Osteoblast (primary cell): ENCODE results near the gene CCDC154. TPM values are rescaled to one million over a fixed set of nuclear protein-coding genes. Genes with fewer than 3 reads are reported as not detected.

ENCODE experiments used
- DNase-seq: peaks from one replicate; pipeline ENCODE4 v3.0.0; 2011; ENCODE audit warnings: low spot score, mixed read lengths; ENCODE audit not compliant: insufficient read length; ENCODE audit errors: missing footprints
- H2AFZ ChIP-seq: 2 replicates; pipeline ENCODE4 v1.6.0; 2011; ENCODE audit warnings: mild to moderate bottlenecking, low read length
- H3K27ac ChIP-seq: 2 replicates; pipeline ENCODE4 v1.5.1; 2011; ENCODE audit warnings: mild to moderate bottlenecking, low read depth, low read length, moderate library complexity
- H3K27me3 ChIP-seq: 2 replicates; pipeline ENCODE4 v1.6.0; 2012; ENCODE audit warnings: mild to moderate bottlenecking, control low read depth, inconsistent platforms, low read length, moderate library complexity; ENCODE audit not compliant: insufficient read depth
- H3K36me3 ChIP-seq: 2 replicates; pipeline ENCODE4 v1.5.1; 2011; ENCODE audit warnings: mild to moderate bottlenecking, low read length, control low read depth, moderate library complexity; ENCODE audit not compliant: insufficient read depth
- H3K4me1 ChIP-seq: 2 replicates; pipeline ENCODE4 v1.5.1; 2011; ENCODE audit warnings: mild to moderate bottlenecking, low read length, control low read depth, moderate library complexity; ENCODE audit not compliant: insufficient read depth
- H3K4me2 ChIP-seq: 2 replicates; pipeline ENCODE4 v1.6.0; 2011; ENCODE audit warnings: mild to moderate bottlenecking, low read length; ENCODE audit not compliant: insufficient read depth
- H3K4me3 ChIP-seq: fragments of 200-600 bp; sonication (generic); 3 replicates; pipeline ENCODE4 v1.5.1; 2012; ENCODE audit warnings: mild to moderate bottlenecking, low read length, inconsistent platforms; ENCODE audit not compliant: insufficient read depth
- H3K79me2 ChIP-seq: 2 replicates; pipeline ENCODE4 v1.6.0; 2012; ENCODE audit warnings: mild to moderate bottlenecking, low read length, control low read depth, inconsistent platforms; ENCODE audit not compliant: insufficient read depth
- H3K9me3 ChIP-seq: 2 replicates; pipeline ENCODE4 v1.5.1; 2011; ENCODE audit warnings: low read depth, low read length, control low read depth
- H4K20me1 ChIP-seq: 2 replicates; pipeline ENCODE4 v1.6.0; 2012; ENCODE audit warnings: mild to moderate bottlenecking, low read length, control low read depth; ENCODE audit not compliant: insufficient read depth
- total RNA-seq: library from RNA; depleted of rRNA; stranded (reverse); fragments of >200 nt; gene quantifications from 2 replicates; pipeline ENCODE4 v1.2.3, GENCODE V29; 2012
- TF ChIP-seq, protein P1 (sequence below): IDR thresholded peaks from 2 replicates; pipeline ENCODE4 v1.5.1; 2011; ENCODE audit warnings: mild to moderate bottlenecking, low read depth, low read length, moderate library complexity; ENCODE audit errors: extremely low read depth

Gene CCDC154
- total RNA-seq, 1 donor: 0.36 TPM

- no peak overlapping the region for H3K4me2 ChIP-seq
- DNase-seq: no peak
- H4K20me1 ChIP-seq: no peaks in the 10 kb centered on the region
- no peak overlapping the region for H3K4me3 ChIP-seq
- no peaks in the 10 kb centered on the region for H3K4me1 ChIP-seq
- no peak overlapping the region for H2AFZ ChIP-seq
- H3K9me3 ChIP-seq: no peaks in the 10 kb centered on the region
- TF ChIP-seq, protein P1, sequence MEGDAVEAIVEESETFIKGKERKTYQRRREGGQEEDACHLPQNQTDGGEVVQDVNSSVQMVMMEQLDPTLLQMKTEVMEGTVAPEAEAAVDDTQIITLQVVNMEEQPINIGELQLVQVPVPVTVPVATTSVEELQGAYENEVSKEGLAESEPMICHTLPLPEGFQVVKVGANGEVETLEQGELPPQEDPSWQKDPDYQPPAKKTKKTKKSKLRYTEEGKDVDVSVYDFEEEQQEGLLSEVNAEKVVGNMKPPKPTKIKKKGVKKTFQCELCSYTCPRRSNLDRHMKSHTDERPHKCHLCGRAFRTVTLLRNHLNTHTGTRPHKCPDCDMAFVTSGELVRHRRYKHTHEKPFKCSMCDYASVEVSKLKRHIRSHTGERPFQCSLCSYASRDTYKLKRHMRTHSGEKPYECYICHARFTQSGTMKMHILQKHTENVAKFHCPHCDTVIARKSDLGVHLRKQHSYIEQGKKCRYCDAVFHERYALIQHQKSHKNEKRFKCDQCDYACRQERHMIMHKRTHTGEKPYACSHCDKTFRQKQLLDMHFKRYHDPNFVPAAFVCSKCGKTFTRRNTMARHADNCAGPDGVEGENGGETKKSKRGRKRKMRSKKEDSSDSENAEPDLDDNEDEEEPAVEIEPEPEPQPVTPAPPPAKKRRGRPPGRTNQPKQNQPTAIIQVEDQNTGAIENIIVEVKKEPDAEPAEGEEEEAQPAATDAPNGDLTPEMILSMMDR: no peak
- H3K79me2 ChIP-seq: no peaks in the 10 kb centered on the region
- H3K36me3 ChIP-seq: peaks cover 8% of the 10 kb centered on the region
- H3K27ac ChIP-seq: no peak overlapping the region
- H3K27me3 ChIP-seq: no peaks in the 10 kb centered on the region
Measured at GRCh38 chr16:1449201-1449788, 4.9 kb upstream of the CCDC154 start.

DNA sequence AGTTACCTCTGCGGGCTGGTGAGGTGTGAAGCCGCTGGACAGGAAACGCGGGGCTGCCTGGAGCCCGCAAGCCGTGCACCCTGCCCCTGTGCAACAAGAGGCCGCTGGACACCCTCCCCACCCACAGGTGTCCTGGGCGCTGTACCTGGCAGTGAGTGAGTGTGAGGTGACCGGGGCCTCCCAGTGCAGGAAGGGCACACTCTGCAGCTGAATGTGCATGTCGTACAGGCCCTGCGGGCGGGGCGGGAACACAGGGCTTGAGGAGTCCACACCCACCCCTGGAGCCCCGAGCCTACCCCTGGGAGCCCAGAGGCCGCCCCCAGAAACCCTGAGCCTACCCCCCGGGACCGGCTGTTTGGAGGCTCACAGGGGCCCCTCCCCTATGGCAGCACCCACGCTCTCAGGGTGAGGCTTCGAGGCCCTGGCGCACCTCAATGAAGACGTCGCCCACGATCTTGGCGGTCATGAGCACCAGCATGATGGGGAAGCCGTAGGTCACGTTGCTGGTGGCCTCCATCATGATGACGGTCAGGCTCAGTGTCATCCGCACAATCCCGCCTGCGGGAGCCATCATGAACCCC, 4.3 kb upstream of the CCDC154 start:
- no peak overlapping the region for H3K4me2 ChIP-seq
- DNase-seq: no peak
- no peaks in the 10 kb centered on the region for H3K27me3 ChIP-seq
- no peak overlapping the region for H3K4me3 ChIP-seq
- peaks cover 8% of the 10 kb centered on the region for H3K36me3 ChIP-seq
- H3K27ac ChIP-seq: no peak overlapping the region
- H3K79me2 ChIP-seq: no peaks in the 10 kb centered on the region
- no peak overlapping the region for H2AFZ ChIP-seq
- H3K4me1 ChIP-seq: no peaks in the 10 kb centered on the region
- H4K20me1 ChIP-seq: no peaks in the 10 kb centered on the region
- TF ChIP-seq, protein P1: no peak
- no peaks in the 10 kb centered on the region for H3K9me3 ChIP-seq

DNA sequence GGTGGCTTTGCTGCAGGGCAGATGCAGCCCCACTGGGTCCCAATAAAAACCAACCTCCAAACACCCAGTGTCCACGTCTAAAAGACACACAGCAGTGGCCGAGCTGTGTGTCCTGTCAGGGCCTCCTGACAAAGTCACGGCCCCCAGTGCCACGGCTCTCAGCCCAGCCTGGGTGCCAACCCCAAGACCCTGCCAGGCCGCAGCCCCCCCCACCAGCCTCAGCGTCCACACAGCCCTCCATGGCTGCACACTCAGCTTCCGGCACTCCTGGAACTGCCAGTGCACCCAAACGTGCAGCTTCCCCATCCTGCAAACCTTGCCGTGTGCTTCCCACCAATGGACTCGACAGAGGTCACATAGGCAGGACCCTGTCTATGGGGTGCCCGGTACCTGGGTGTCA, 3.6 kb upstream of the CCDC154 start:
- no peaks in the 10 kb centered on the region for H3K27me3 ChIP-seq
- TF ChIP-seq, protein P1: no peak
- H3K9me3 ChIP-seq: no peaks in the 10 kb centered on the region

GRCh38 chr16:1446296-1447080, 2.1 kb upstream of the CCDC154 start:
- Histone ChIP-seq H3K9me3 (no peaks in the 10 kb centered on the region), H3K4me1 (no peaks in the 10 kb centered on the region)
- TF ChIP-seq, protein P1: no peak

More for the DNA sequence above, 3.6 kb upstream of the CCDC154 start:
- no peaks in the 10 kb centered on the region for H4K20me1 ChIP-seq
- no peak overlapping the region for H3K4me2 ChIP-seq
- no peaks in the 10 kb centered on the region for H3K4me1 ChIP-seq
- H3K36me3 ChIP-seq: peaks cover 8% of the 10 kb centered on the region
- H3K27ac ChIP-seq: no peak overlapping the region
- H3K79me2 ChIP-seq: no peaks in the 10 kb centered on the region
- DNase-seq: no peak
- no peak overlapping the region for H2AFZ ChIP-seq
- H3K4me3 ChIP-seq: no peak overlapping the region

More at GRCh38 chr16:1446296-1447080, 2.1 kb upstream of the CCDC154 start:
- H3K27ac ChIP-seq: no peak overlapping the region
- H3K4me2 ChIP-seq: no peak overlapping the region
- H3K27me3 ChIP-seq: no peaks in the 10 kb centered on the region
- H3K4me3 ChIP-seq: no peak overlapping the region
- H3K36me3 ChIP-seq: peaks cover 7% of the 10 kb centered on the region
- no peak overlapping the region for H2AFZ ChIP-seq
- DNase-seq: no peak
- no peaks in the 10 kb centered on the region for H3K79me2 ChIP-seq
- H4K20me1 ChIP-seq: no peaks in the 10 kb centered on the region
